Adipose tissue (tissue), 3 donors: ENCODE measurements around the gene PRKAR1B. TPM values are rescaled to one million over a fixed set of nuclear protein-coding genes. Genes with fewer than 3 reads are reported as not detected.

Experiments used
- H3K27ac ChIP-seq: one replicate; pipeline ENCODE4 v1.5.1; 2013; ENCODE audit warnings: low read depth, low read length
- WGBS, 3 donors: extraction: QIAGEN DNeasy Blood & Tissue Kit; methylation state at CpG; one replicate each; pipeline ENCODE4 v1.1.7; 2013; 5-methylcytosine and 5-hydroxymethylcytosine counted together
- polyA plus RNA-seq, 3 donors: library from polyadenylated mRNA; stranded (reverse); fragments of 200-250 nt; gene quantifications; one replicate each; pipeline ENCODE4 v1.2.3, GENCODE V29; 2013
- donor health status: healthy with polysubstance abuse.
- donor health status: Bipolar disorder and iron deficiency.
- donor health status: healthy.

Gene PRKAR1B
- polyA plus RNA-seq, 3 donors = 4.0 to 10.2 (median 10.1) TPM

GRCh38 chr7:711093-711921 is 15.8 kb downstream of the PRKAR1B start:
- WGBS, 3 donors = 48 to 62% (median 58%) methylated on average over 40 to 45 of the region's 45 CpGs
- no peak overlapping the region for H3K27ac ChIP-seq

- H3K27ac ChIP-seq = no peak overlapping the region
- WGBS, 3 donors = 89 to 94% (median 92%) methylated on average over 14 of the region's 14 CpGs
Measured at GRCh38 chr7:710161-710560, 16.9 kb downstream of the PRKAR1B start.

GRCh38 chr7:707296-708000 is 19.6 kb downstream of the PRKAR1B start:
- WGBS, 3 donors = 91 to 94% (median 92%) methylated on average over 17 of the region's 17 CpGs
- H3K27ac ChIP-seq = no peak overlapping the region

- no peak overlapping the region for H3K27ac ChIP-seq
Measured at GRCh38 chr7:706721-707120, 20.4 kb downstream of the PRKAR1B start.

GRCh38 chr7:703049-703448 is 24.0 kb downstream of the PRKAR1B start:
- 99 to 100% (median 100%) methylated on average over 3 of the region's 3 CpGs for WGBS, 3 donors
- no peak overlapping the region for H3K27ac ChIP-seq

More at GRCh38 chr7:706721-707120, 20.4 kb downstream of the PRKAR1B start:
- WGBS, 3 donors = 74 to 90% (median 85%) methylated on average over 7 of the region's 7 CpGs

- 97 to 99% (median 98%) methylated on average over 4 of the region's 4 CpGs for WGBS, 3 donors
- no peak overlapping the region for H3K27ac ChIP-seq
Measured at GRCh38 chr7:701086-701671, 25.9 kb downstream of the PRKAR1B start.

- H3K27ac ChIP-seq = no peak overlapping the region
- WGBS, 3 donors = 75 to 80% (median 75%) methylated on average over 17 of the region's 17 CpGs
Measured at GRCh38 chr7:699476-700170, 27.5 kb downstream of the PRKAR1B start.

GRCh38 chr7:698515-699475 is 28.3 kb downstream of the PRKAR1B start:
- H3K27ac ChIP-seq = no peak overlapping the region
- 75 to 86% (median 81%) methylated on average over 23 of the region's 23 CpGs for WGBS, 3 donors

- H3K27ac ChIP-seq = no peak overlapping the region
- 66 to 86% (median 75%) methylated on average over 29 of the region's 29 CpGs for WGBS, 3 donors
Measured at GRCh38 chr7:696812-697551, 30.1 kb downstream of the PRKAR1B start.

- 77 to 91% (median 86%) methylated on average over 9 of the region's 9 CpGs for WGBS, 3 donors
Measured at GRCh38 chr7:696426-696811, 30.7 kb downstream of the PRKAR1B start.

GRCh38 chr7:693280-693679 is 33.8 kb downstream of the PRKAR1B start:
- H3K27ac ChIP-seq = no peak overlapping the region
- 91 to 95% (median 91%) methylated on average over 22 of the region's 22 CpGs for WGBS, 3 donors

More at GRCh38 chr7:696426-696811, 30.7 kb downstream of the PRKAR1B start:
- no peak overlapping the region for H3K27ac ChIP-seq

GRCh38 chr7:691361-692045 is 35.6 kb downstream of the PRKAR1B start:
- WGBS, 3 donors = 92 to 96% (median 92%) methylated on average over 25 of the region's 25 CpGs
- no peak overlapping the region for H3K27ac ChIP-seq

- 96 to 97% (median 97%) methylated on average over 26 to 27 of the region's 27 CpGs for WGBS, 3 donors
- no peak overlapping the region for H3K27ac ChIP-seq
Measured at GRCh38 chr7:690478-691360, 36.4 kb downstream of the PRKAR1B start.

GRCh38 chr7:685540-685939 is 41.5 kb downstream of the PRKAR1B start:
- WGBS, 3 donors = 95 to 97% (median 97%) methylated on average over 1 of the region's 1 CpG

GRCh38 chr7:684416-684815 is 42.7 kb downstream of the PRKAR1B start:
- 96% methylated on average over 9 of the region's 9 CpGs for WGBS, 3 donors
- no peak overlapping the region for H3K27ac ChIP-seq

More at GRCh38 chr7:685540-685939, 41.5 kb downstream of the PRKAR1B start:
- H3K27ac ChIP-seq = no peak overlapping the region
